ENCODE measurements around the gene GIPC3. TPM values are rescaled to one million over a fixed set of nuclear protein-coding genes. Genes with fewer than 3 reads are reported as not detected.

Gene GIPC3, protein sequence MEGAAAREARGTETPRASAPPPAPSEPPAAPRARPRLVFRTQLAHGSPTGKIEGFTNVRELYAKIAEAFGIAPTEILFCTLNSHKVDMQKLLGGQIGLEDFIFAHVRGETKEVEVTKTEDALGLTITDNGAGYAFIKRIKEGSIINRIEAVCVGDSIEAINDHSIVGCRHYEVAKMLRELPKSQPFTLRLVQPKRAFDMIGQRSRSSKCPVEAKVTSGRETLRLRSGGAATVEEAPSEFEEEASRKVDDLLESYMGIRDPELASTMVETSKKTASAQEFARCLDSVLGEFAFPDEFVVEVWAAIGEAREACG
- 0.34 and 1.2 TPM in 2 replicates for total RNA-seq (2021)
- Bru-seq, nascent RNA, result not detected
- BruChase-seq, experiment 1, labeled RNA remaining after a 2-hour chase, result percentile 16 among the genes with signal in this experiment
- percentile 22 among the genes with signal in this experiment for BruChase-seq, experiment 2, labeled RNA remaining after a 6-hour chase
- long read RNA-seq, full-length matches to known transcripts, result 2 of 2 reads
- long read RNA-seq, partial matches to known transcripts, result 0 of 2 reads
- long read RNA-seq, other reads (novel, unspliced or antisense), result 0 of 2 reads

DNA sequence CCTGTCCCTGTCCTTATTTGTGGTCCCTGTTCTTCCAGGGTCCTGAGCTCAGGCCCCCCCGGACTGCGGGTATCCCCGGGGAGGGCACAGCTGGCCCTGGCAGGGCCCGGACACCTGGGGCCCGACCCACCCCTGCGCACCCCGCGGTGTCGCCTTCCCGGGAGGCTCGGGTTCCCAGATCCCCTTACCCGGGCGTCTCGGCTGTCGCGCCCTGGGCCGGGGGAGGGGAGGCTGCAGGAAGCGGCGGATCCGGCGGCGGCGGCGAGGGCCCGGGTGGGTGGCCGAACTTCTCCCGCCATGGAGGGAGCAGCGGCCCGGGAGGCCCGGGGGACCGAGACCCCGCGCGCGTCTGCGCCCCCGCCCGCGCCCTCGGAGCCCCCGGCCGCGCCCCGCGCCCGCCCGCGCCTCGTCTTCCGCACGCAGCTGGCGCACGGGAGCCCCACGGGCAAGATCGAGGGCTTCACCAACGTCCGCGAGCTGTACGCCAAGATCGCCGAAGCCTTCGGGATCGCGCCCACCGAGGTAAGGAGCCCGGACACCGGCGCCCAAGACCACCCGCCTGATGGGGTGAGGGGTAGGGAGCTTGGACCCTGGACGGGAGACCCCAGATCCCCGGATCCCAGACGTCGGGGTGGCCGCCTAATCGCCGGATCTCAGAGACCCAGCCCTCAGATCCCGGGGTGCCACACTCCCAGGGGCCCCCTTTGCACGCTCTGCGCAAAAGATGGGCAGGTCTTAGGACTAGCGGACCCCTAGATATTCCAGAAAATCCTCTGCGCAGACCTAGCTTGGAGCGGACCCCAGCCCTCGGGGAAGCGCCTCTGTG, at the start of gene GIPC3:
Gene GIPC3 (plus strand): TSS at position 178 of the 826 bp plus-strand sequence. CDS start 120 bp downstream, at position 298.
- H3K36me3 ChIP-seq (ENCODE audit: insufficient read depth, low read length, poor library complexity, severe bottlenecking), result no peaks in the 10 kb centered on the region
- no peaks in the 10 kb centered on the region for H3K4me1 ChIP-seq (ENCODE audit: insufficient read depth, low read length, poor library complexity, severe bottlenecking)
- peaks cover 4% of the 10 kb centered on the region for H3K27me3 ChIP-seq (replicated peaks; ENCODE audit: insufficient read depth, low read depth, low read length, poor library complexity)
- TF ChIP-seq, protein P1, sequence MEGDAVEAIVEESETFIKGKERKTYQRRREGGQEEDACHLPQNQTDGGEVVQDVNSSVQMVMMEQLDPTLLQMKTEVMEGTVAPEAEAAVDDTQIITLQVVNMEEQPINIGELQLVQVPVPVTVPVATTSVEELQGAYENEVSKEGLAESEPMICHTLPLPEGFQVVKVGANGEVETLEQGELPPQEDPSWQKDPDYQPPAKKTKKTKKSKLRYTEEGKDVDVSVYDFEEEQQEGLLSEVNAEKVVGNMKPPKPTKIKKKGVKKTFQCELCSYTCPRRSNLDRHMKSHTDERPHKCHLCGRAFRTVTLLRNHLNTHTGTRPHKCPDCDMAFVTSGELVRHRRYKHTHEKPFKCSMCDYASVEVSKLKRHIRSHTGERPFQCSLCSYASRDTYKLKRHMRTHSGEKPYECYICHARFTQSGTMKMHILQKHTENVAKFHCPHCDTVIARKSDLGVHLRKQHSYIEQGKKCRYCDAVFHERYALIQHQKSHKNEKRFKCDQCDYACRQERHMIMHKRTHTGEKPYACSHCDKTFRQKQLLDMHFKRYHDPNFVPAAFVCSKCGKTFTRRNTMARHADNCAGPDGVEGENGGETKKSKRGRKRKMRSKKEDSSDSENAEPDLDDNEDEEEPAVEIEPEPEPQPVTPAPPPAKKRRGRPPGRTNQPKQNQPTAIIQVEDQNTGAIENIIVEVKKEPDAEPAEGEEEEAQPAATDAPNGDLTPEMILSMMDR (conservative IDR thresholded peaks at IDR 0.05; ENCODE audit: low read depth, low read length), result no peak
- no peak for TF ChIP-seq EZH2 (IDR thresholded peaks at IDR 0.05; ENCODE audit: borderline replicate concordance, low read depth, low read length, poor library complexity, severe bottlenecking)
- peak within 1 kb of the TSS; percentile 43 for H3K4me3 ChIP-seq (ENCODE audit: low read depth, low read length, poor library complexity, severe bottlenecking)
- H3K9me3 ChIP-seq (ENCODE audit: low read depth, low read length, poor library complexity, severe bottlenecking), result no peaks in the 10 kb centered on the region
- ChIA-PET CTCF (interaction anchor here (0.6 kb wide), 1 partner anchor 11 kb away, joined by 3 read pairs; no protein-coding TSS in a partner anchor), POLR2A (ENCODE audit: low non-redundant PET) (no interaction called here)
- H3K27ac ChIP-seq (ENCODE audit: low read depth, low read length, poor library complexity, severe bottlenecking), result no peak within 1 kb of the TSS
- BruUV-seq (replicated peaks), result no TSS peak
- intact Hi-C loops (cut with micrococcal nuclease; ENCODE audit: unreplicated experiment), result loop anchor here (2.0 kb wide), 1 partner anchor 33 kb away; no protein-coding TSS in a partner anchor
- no peak for DNase-seq (ENCODE audit: low spot score)

DNA sequence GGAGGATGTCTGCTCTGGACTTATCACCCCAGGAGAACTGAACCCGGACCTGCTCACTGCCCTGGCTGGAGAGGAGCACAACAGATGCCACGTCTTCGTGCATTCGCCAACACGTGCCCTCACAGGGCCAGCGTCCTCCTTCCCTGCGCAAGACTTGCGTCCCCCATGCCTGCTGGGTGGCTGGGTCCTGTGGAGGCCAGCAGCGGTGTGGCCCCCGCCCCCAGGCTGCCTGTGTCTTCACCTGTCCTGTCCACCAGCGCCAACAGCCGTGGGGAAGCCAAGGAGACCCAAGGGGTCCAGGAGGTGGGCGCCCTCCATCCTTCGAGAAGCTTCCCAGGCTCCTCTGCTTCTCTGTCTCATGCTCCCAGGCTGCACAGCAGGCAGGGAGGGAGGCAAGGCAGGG, 49.7 kb upstream of the GIPC3 start:
- no peak for DNase-seq (ENCODE audit: low spot score)
- H3K27me3 ChIP-seq (replicated peaks; ENCODE audit: insufficient read depth, low read depth, low read length, poor library complexity), result no peaks in the 10 kb centered on the region
- H3K36me3 ChIP-seq (ENCODE audit: insufficient read depth, low read length, poor library complexity, severe bottlenecking), result peaks cover 74% of the 10 kb centered on the region
- H3K27ac ChIP-seq (ENCODE audit: low read depth, low read length, poor library complexity, severe bottlenecking), result no peak overlapping the region
- TF ChIP-seq, protein P1 (conservative IDR thresholded peaks at IDR 0.05; ENCODE audit: low read depth, low read length), result no peak
- TF ChIP-seq EZH2 (IDR thresholded peaks at IDR 0.05; ENCODE audit: borderline replicate concordance, low read depth, low read length, poor library complexity, severe bottlenecking), result no peak
- H3K4me1 ChIP-seq (ENCODE audit: insufficient read depth, low read length, poor library complexity, severe bottlenecking), result no peaks in the 10 kb centered on the region
- no peak overlapping the region for H3K4me3 ChIP-seq (ENCODE audit: low read depth, low read length, poor library complexity, severe bottlenecking)
- no peaks in the 10 kb centered on the region for H3K9me3 ChIP-seq (ENCODE audit: low read depth, low read length, poor library complexity, severe bottlenecking)
- ChIA-PET POLR2A (ENCODE audit: low non-redundant PET) (no interaction called here), CTCF (no interaction called here)
- no TSS peak for BruUV-seq (replicated peaks)
- intact Hi-C loops (cut with micrococcal nuclease; ENCODE audit: unreplicated experiment), result no loop called here

DNA sequence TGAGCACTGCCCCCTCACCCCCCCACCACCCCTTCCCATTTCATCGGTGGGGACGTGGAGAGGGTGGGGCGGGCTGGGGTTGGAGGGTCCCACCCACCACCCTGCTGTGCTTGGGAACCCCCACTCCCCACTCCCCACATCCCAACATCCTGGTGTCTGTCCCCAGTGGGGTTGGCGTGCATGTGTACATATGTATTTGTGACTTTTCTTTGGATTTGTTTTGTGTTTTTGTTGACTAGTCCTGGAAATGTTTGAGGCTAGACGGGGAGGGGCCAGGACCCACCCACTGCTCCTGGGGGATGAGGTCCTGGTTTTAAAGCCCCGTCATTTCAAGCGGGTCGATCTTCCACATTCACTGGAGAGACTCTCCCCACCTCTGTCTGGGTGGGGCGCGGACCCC, 49.3 kb upstream of the GIPC3 start:
- POLR2A ChIA-PET (ENCODE audit: low non-redundant PET), result no interaction called here
- no peak for TF ChIP-seq EZH2 (IDR thresholded peaks at IDR 0.05; ENCODE audit: borderline replicate concordance, low read depth, low read length, poor library complexity, severe bottlenecking)
- TF ChIP-seq, protein P1 (conservative IDR thresholded peaks at IDR 0.05; ENCODE audit: low read depth, low read length), result no peak
- intact Hi-C loops (cut with micrococcal nuclease; ENCODE audit: unreplicated experiment), result no loop called here
- no peak for DNase-seq (ENCODE audit: low spot score)
- Histone ChIP-seq H3K4me1 (ENCODE audit: insufficient read depth, low read length, poor library complexity, severe bottlenecking) (no peaks in the 10 kb centered on the region), H3K27me3 (replicated peaks; ENCODE audit: insufficient read depth, low read depth, low read length, poor library complexity) (no peaks in the 10 kb centered on the region), H3K27ac (ENCODE audit: low read depth, low read length, poor library complexity, severe bottlenecking) (no peak overlapping the region), H3K9me3 (ENCODE audit: low read depth, low read length, poor library complexity, severe bottlenecking) (no peaks in the 10 kb centered on the region), H3K4me3 (ENCODE audit: low read depth, low read length, poor library complexity, severe bottlenecking) (no peak overlapping the region), H3K36me3 (ENCODE audit: insufficient read depth, low read length, poor library complexity, severe bottlenecking) (peaks cover 70% of the 10 kb centered on the region)
- CTCF ChIA-PET, result no interaction called here
- BruUV-seq (replicated peaks), result no TSS peak
